GM19463 (cell line): ENCODE measurements around the gene UBE2L6.

Source experiments
- ATAC-seq: cut with Tn5 transposase; IDR thresholded peaks from one replicate; pipeline ENCODE4 v1.9.1; 2021; ENCODE audit warnings: mild to moderate bottlenecking, moderate library complexity; ENCODE audit not compliant: unreplicated experiment

The UBE2L6 gene

DNA sequence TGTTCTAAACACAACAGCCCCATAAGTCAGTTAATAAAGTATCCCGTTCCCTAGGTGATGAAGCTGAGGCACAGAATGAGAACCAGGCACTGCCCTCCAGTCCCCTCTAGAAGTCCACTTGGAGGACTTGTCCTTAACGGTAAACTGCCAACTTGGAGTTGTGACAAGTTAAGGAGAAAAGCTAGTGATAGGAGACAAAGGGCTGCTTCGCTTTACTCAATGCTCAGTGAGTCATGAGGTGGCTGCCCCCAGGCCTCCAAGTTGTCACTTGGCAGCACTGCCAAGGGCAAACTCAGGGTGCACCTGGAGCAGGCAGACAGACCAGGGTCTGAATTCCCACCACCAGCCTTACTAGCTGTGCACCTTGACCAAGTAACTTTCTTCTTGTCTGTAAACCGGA is 65.5 kb downstream of the UBE2L6 start:
- no peak for ATAC-seq
